ENCODE data around the gene PLCB3. TPM values are rescaled to one million over a fixed set of nuclear protein-coding genes. Genes with fewer than 3 reads are reported as not detected.

PLCB3 gene
- total RNA-seq, 6 experiments from 2014 or later: 5.4 to 8.0 (median 6.7) TPM

- Histone ChIP-seq H3K4me3 (peak overlapping the region; percentile 67 to 95 (median 89)), H3K36me3 (peaks cover 0 to 8% (median 0%) of the 10 kb centered on the region in 4 donors), H3K9me3 (no peaks in the 10 kb centered on the region), H3K4me1 (peaks cover 4 to 24% (median 11%) of the 10 kb centered on the region in 4 donors), H3K27ac (peak overlapping the region; percentile 60 to 94 (median 91)), H3K27me3 (no peaks in the 10 kb centered on the region)
- intact Hi-C loops (cut with DNase I): no loop called here
- no CpG with 5 or more reads among the region's 26 CpGs for WGBS (ENCODE audit: insufficient coverage, low coverage, low lambda C conversion rate, missing lambda C conversion rate)
- TF ChIP-seq CTCF (IDR thresholded peaks at IDR 0.05) (no peak), POLR2A (IDR thresholded peaks at IDR 0.05) (no peak)
- DNase-seq (peak; percentile 61 to 71 (median 63)), ATAC-seq (peak; percentile 30 to 45 (median 36))
Observed at GRCh38 chr11:64226507-64227051, 24.8 kb upstream of the PLCB3 start.

GRCh38 chr11:64227405-64227956 is 23.8 kb upstream of the PLCB3 start:
- H3K4me3 ChIP-seq: peak overlapping the region in 2 of 3 donors; percentile 67 to 89
- H3K4me1 ChIP-seq: peaks cover 4 to 24% (median 11%) of the 10 kb centered on the region in 4 donors
- H3K9me3 ChIP-seq: no peaks in the 10 kb centered on the region
- WGBS (ENCODE audit: insufficient coverage, low coverage, low lambda C conversion rate, missing lambda C conversion rate): 100% methylated on average over 2 of the region's 3 CpGs
- DNase-seq (no peak), ATAC-seq (no peak)
- H3K36me3 ChIP-seq: peaks cover 0 to 4% (median 0%) of the 10 kb centered on the region in 4 donors
- peak overlapping the region in 1 of 3 donors; percentile 91 for H3K27ac ChIP-seq
- no peaks in the 10 kb centered on the region for H3K27me3 ChIP-seq
- intact Hi-C loops (cut with DNase I): no loop called here
- TF ChIP-seq POLR2A (IDR thresholded peaks at IDR 0.05): no peak
- no peak for TF ChIP-seq CTCF (IDR thresholded peaks at IDR 0.05)

- intact Hi-C loops (cut with DNase I): no loop called here
- no peak overlapping the region for H3K4me3 ChIP-seq
Observed at GRCh38 chr11:64229090-64229743, 22.1 kb upstream of the PLCB3 start.

GRCh38 chr11:64229744-64230170 is 21.6 kb upstream of the PLCB3 start:
- no peak for TF ChIP-seq POLR2A (IDR thresholded peaks at IDR 0.05)
- no peak for TF ChIP-seq CTCF (IDR thresholded peaks at IDR 0.05)
- ATAC-seq (no peak), DNase-seq (peak in 1 of 3 donors; percentile 56)
- no peaks in the 10 kb centered on the region for H3K9me3 ChIP-seq
- H3K27ac ChIP-seq: peak overlapping the region; percentile 65 to 90 (median 74)
- 32% methylated on average over 11 of the region's 13 CpGs for WGBS (ENCODE audit: insufficient coverage, low coverage, low lambda C conversion rate, missing lambda C conversion rate)
- no peaks in the 10 kb centered on the region for H3K36me3 ChIP-seq
- intact Hi-C loops (cut with DNase I): no loop called here
- no peaks in the 10 kb centered on the region for H3K27me3 ChIP-seq
- H3K4me1 ChIP-seq: peaks cover 4 to 28% (median 11%) of the 10 kb centered on the region in 4 donors
- peak overlapping the region; percentile 71 to 78 (median 71) for H3K4me3 ChIP-seq

More at GRCh38 chr11:64229090-64229743, 22.1 kb upstream of the PLCB3 start:
- Histone ChIP-seq H3K9me3 (no peaks in the 10 kb centered on the region), H3K4me1 (peaks cover 4 to 28% (median 11%) of the 10 kb centered on the region in 4 donors), H3K27me3 (no peaks in the 10 kb centered on the region), H3K36me3 (no peaks in the 10 kb centered on the region), H3K27ac (peak overlapping the region in 1 of 3 donors; percentile 74)
- 67% methylated on average over 2 of the region's 12 CpGs for WGBS (ENCODE audit: insufficient coverage, low coverage, low lambda C conversion rate, missing lambda C conversion rate)
- TF ChIP-seq CTCF (IDR thresholded peaks at IDR 0.05) (no peak), POLR2A (IDR thresholded peaks at IDR 0.05) (no peak)
- DNase-seq: peak in 2 of 3 donors; percentile 30 to 55
- no peak for ATAC-seq

Measured in right lobe of liver (tissue), 6 donors.